Activated effector memory CD4-positive, alpha-beta T cell treated with Interleukin-2 at 50 U/mL for 16 hours (primary cell): ENCODE data around the gene ALG11.
"Not testable (repeated sequence)": the region's sequence is repeated elsewhere in the genome, so short reads cannot be mapped to it uniquely, and the experiment has no call there.

ENCODE experiments used
- DNase-seq: peaks from one replicate; pipeline ENCODE4 v3.0.0-alpha.2; 2020

Gene ALG11

GRCh38 chr13:52030401-52030800 lies 18.2 kb downstream of the ALG11 start:
- not testable (repeated sequence) for DNase-seq

GRCh38 chr13:52033039-52033438 lies 20.8 kb downstream of the ALG11 start:
- DNase-seq, result no peak

GRCh38 chr13:52034616-52035226 lies 22.5 kb downstream of the ALG11 start:
- no peak for DNase-seq

GRCh38 chr13:52036037-52036436 lies 23.8 kb downstream of the ALG11 start:
- DNase-seq, result no peak

- no peak for DNase-seq
Observed at GRCh38 chr13:52043675-52044074, 31.5 kb downstream of the ALG11 start.

- no peak for DNase-seq
Observed at GRCh38 chr13:52047463-52047862, 35.3 kb downstream of the ALG11 start.

- DNase-seq, result no peak
Observed at GRCh38 chr13:52048516-52048915, 36.3 kb downstream of the ALG11 start.

- no peak for DNase-seq
Observed at GRCh38 chr13:52051400-52051799, 39.2 kb downstream of the ALG11 start.

- DNase-seq, result no peak
Observed at GRCh38 chr13:52053460-52053859, 41.3 kb downstream of the ALG11 start.

GRCh38 chr13:52061064-52061463 lies 48.9 kb downstream of the ALG11 start:
- DNase-seq, result not testable (repeated sequence)

- no peak for DNase-seq
Observed at GRCh38 chr13:52061587-52061986, 49.4 kb downstream of the ALG11 start.

GRCh38 chr13:52067237-52067636 lies 55.0 kb downstream of the ALG11 start:
- no peak for DNase-seq

- no peak for DNase-seq
Observed at GRCh38 chr13:52070929-52071523, 58.8 kb downstream of the ALG11 start.
